Measurements from ENCODE around the gene OR2A1.
"Not testable (repeated sequence)": the region's sequence is repeated elsewhere in the genome, so short reads cannot be mapped to it uniquely, and the experiment has no call there.

OR2A1 gene, protein sequence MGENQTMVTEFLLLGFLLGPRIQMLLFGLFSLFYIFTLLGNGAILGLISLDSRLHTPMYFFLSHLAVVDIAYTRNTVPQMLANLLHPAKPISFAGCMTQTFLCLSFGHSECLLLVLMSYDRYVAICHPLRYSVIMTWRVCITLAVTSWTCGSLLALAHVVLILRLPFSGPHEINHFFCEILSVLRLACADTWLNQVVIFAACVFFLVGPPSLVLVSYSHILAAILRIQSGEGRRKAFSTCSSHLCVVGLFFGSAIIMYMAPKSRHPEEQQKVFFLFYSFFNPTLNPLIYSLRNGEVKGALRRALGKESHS

DNA sequence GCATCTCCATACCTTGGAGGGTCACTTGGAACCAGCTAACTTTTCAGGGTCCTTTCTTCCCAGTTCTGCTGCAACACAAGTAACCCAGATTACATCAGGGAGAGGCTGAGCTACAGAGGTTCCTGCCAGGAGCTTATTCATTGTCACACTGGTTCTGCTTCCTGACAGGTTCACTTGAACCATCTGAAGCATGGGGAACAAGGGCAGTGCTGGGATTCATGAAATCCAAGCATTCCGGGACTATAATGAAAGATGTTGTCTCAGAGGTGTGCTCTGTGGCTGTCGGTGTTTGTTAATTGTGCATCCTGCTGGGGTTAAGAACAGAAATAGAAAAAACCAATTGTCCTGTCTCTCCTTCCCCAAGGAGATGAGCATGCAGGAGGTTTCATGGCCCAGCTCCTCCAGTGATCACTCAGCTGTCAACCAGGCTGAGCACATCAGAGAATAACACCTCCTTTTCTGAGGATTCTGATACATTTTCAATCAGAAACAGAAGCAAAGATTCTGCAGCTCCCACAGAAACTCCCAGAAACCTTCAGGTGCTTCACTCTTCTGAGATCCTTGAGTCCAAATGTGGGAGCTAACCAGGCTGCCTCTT is at the start of gene OR2A1:
Gene OR2A1 (plus strand): TSS at position 548 of the 598 bp plus-strand sequence. CDS start 5,706 bp downstream, outside the sequence.
- H3K4me3 ChIP-seq (ENCODE audit: severe bottlenecking); H3K36me3 ChIP-seq (ENCODE audit: low read depth); H3K27me3 ChIP-seq (ENCODE audit: insufficient read depth, poor library complexity, severe bottlenecking); H3K4me1 ChIP-seq (ENCODE audit: insufficient read depth, poor library complexity, severe bottlenecking); H3K27ac ChIP-seq (ENCODE audit: poor library complexity, severe bottlenecking); ATAC-seq (ENCODE audit: low read depth); DNase-seq (ENCODE audit: low spot score); H3K9me3 ChIP-seq (ENCODE audit: severe bottlenecking): not testable (repeated sequence)

DNA sequence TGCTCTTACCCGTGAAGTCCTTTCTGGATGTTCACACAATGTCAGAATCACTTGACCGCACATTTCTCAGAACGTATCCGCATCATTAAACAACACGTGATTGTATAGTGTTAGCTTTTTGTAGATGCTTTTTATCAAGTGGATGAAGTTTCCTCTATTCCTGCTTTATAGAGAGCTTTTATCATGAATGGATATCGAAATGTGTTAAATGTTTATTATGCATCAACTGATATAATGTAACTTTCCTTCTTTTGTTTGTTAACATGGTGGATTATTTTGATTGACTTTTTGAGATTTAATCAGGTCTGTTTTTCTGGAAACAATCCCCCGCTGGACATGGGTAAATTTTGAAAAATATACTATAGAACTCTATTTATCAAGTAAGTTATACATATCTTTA is 47.5 kb upstream of the OR2A1 start, which contains the start of gene OR2A7:
Gene OR2A7 (minus strand): TSS at position 101 of the 400 bp plus-strand sequence. CDS start 5,164 bp downstream, outside the sequence.
- H3K4me3 ChIP-seq (ENCODE audit: severe bottlenecking); H3K4me1 ChIP-seq (ENCODE audit: insufficient read depth, poor library complexity, severe bottlenecking); H3K36me3 ChIP-seq (ENCODE audit: low read depth); ATAC-seq (ENCODE audit: low read depth); H3K9me3 ChIP-seq (ENCODE audit: severe bottlenecking); H3K27ac ChIP-seq (ENCODE audit: poor library complexity, severe bottlenecking); H3K27me3 ChIP-seq (ENCODE audit: insufficient read depth, poor library complexity, severe bottlenecking); DNase-seq (ENCODE audit: low spot score): not testable (repeated sequence)

DNA sequence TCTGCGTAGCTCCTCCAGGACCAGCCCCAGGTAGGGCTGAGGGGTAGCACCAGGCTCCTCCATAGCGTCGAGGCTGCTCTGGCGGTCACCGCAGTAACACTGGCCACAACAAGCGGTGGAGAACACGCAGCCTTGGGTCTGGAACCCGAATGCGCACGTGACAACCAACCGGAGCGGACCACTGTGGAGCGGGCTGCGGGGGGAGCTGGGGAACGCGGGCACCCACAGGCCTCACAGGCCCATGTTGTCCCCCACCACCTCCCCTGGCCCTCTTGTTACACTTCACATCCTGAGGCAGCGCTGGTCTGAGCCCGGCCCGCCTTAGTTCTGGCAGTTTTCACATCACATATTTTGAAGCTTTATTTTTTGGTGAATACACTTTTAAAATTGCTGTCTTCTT is 43.0 kb upstream of the OR2A1 start, which contains the start of gene CTAGE8:
Gene CTAGE8 (minus strand): TSS at position 101 of the 400 bp plus-strand sequence. CDS start 38 bp downstream, at position 63.
- not testable (repeated sequence) for H3K4me1 ChIP-seq (ENCODE audit: insufficient read depth, poor library complexity, severe bottlenecking); H3K9me3 ChIP-seq (ENCODE audit: severe bottlenecking); DNase-seq (ENCODE audit: low spot score); H3K36me3 ChIP-seq (ENCODE audit: low read depth); H3K4me3 ChIP-seq (ENCODE audit: severe bottlenecking); ATAC-seq (ENCODE audit: low read depth); H3K27ac ChIP-seq (ENCODE audit: poor library complexity, severe bottlenecking); H3K27me3 ChIP-seq (ENCODE audit: insufficient read depth, poor library complexity, severe bottlenecking)

DNA sequence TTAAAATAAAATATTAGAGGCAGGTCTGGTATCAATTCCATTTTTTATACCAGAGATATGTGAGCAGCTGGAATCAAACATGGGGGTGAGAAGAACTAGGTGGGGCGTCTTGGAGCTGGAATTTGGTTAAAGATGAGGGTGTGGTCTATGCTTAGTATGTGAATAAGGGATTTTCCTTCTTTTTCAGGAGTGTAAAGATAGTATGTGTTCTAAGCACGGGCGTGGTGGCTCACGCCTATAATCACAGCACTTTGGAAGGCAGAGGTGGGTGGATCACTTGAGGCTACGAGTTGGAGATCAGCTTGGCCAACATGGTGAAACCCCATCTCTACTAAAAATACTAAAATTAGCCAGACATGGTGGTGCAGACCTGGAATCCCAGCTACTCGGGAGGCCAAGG is 36.9 kb upstream of the OR2A1 start:
- H3K9me3 ChIP-seq (ENCODE audit: severe bottlenecking); H3K4me3 ChIP-seq (ENCODE audit: severe bottlenecking); H3K4me1 ChIP-seq (ENCODE audit: insufficient read depth, poor library complexity, severe bottlenecking); DNase-seq (ENCODE audit: low spot score); H3K27ac ChIP-seq (ENCODE audit: poor library complexity, severe bottlenecking); H3K36me3 ChIP-seq (ENCODE audit: low read depth); ATAC-seq (ENCODE audit: low read depth); H3K27me3 ChIP-seq (ENCODE audit: insufficient read depth, poor library complexity, severe bottlenecking): not testable (repeated sequence)

DNA sequence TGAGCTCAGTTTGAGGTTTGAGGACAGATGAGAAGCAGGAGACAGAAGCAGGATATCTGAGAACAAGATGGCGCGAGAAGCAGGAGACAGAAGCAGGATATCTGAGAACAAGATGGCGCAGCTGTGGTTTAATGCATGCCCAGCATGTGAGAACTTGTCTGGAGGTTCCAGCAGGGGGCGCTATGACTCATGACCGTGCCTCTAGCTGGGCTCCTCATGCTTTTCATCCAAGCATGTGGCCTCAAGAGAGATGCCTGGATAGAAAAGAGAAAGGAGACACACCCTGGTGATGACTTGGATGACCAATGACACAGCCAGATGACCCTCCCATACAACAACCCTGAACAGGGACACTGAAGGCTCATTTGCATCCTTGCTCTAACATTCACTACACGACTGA is 32.2 kb upstream of the OR2A1 start:
- DNase-seq (ENCODE audit: low spot score); H3K4me1 ChIP-seq (ENCODE audit: insufficient read depth, poor library complexity, severe bottlenecking); H3K27me3 ChIP-seq (ENCODE audit: insufficient read depth, poor library complexity, severe bottlenecking); H3K36me3 ChIP-seq (ENCODE audit: low read depth); H3K4me3 ChIP-seq (ENCODE audit: severe bottlenecking); ATAC-seq (ENCODE audit: low read depth); H3K9me3 ChIP-seq (ENCODE audit: severe bottlenecking); H3K27ac ChIP-seq (ENCODE audit: poor library complexity, severe bottlenecking): not testable (repeated sequence)

DNA sequence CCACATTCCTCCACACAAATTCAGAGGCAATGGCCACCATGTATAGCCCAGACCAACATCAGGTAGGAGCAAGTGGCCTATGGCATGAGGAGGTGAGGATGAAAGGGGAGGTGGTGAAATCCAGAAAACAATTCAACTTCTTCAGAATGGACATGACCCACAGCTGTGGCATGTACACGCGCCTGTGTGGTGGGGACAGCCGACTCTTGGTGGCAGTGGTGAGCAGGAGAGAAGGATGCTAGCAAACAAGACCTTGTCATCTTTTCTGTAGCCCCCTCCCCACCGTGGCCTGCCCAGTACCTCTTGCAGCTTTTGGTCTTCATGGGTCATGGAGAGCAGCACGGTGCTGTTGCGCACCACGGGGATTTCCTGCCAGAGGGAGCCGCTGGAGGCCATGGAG is 30.2 kb upstream of the OR2A1 start:
- not testable (repeated sequence) for H3K9me3 ChIP-seq (ENCODE audit: severe bottlenecking); H3K36me3 ChIP-seq (ENCODE audit: low read depth); H3K27me3 ChIP-seq (ENCODE audit: insufficient read depth, poor library complexity, severe bottlenecking); H3K4me1 ChIP-seq (ENCODE audit: insufficient read depth, poor library complexity, severe bottlenecking); DNase-seq (ENCODE audit: low spot score); H3K27ac ChIP-seq (ENCODE audit: poor library complexity, severe bottlenecking); ATAC-seq (ENCODE audit: low read depth); H3K4me3 ChIP-seq (ENCODE audit: severe bottlenecking)

DNA sequence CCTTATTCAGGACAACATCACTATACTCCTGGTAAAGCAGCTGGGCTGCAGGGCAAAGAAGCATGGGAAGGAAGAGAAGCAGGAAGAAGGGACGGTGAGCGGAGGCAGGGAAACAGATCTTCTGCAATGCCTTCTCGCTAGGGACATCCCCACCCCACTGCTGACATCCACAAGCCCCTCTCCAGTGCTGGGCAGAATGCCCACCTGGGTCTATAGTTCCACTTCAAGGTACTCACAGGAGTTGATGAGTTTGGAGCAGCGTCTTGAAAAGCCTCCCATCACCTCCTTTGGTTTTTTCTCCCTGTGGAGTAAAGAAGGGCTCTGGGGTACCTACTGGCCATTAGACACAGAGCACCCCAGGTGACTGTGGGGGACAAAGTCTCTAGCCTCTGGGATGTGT is 29.7 kb upstream of the OR2A1 start:
- H3K36me3 ChIP-seq (ENCODE audit: low read depth); H3K4me1 ChIP-seq (ENCODE audit: insufficient read depth, poor library complexity, severe bottlenecking); H3K9me3 ChIP-seq (ENCODE audit: severe bottlenecking); H3K27ac ChIP-seq (ENCODE audit: poor library complexity, severe bottlenecking); H3K27me3 ChIP-seq (ENCODE audit: insufficient read depth, poor library complexity, severe bottlenecking); H3K4me3 ChIP-seq (ENCODE audit: severe bottlenecking); ATAC-seq (ENCODE audit: low read depth): not testable (repeated sequence)
- peak; percentile 20 for DNase-seq (ENCODE audit: low spot score)

DNA sequence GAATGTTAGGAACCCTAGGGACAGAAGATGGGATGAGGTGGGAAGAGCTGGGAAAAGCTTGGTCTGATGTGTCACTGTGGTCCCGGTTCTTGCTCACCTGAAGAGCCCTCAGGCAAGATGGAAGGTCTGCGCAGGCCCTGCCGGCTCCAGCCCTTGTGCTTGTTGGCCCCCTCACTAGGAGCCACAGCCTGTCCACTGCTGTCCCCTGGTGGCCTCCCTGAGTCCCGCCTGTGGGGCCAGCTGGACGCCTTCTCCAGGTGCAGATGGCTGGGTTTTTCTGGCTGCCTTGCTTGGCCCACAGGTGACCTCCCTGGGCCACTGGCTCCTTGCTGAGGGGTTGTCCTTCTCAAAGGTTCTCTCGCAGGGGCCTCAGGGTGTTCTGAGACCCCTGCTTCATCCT is 28.5 kb upstream of the OR2A1 start:
- ATAC-seq (ENCODE audit: low read depth); H3K4me3 ChIP-seq (ENCODE audit: severe bottlenecking); H3K27ac ChIP-seq (ENCODE audit: poor library complexity, severe bottlenecking); H3K9me3 ChIP-seq (ENCODE audit: severe bottlenecking); H3K4me1 ChIP-seq (ENCODE audit: insufficient read depth, poor library complexity, severe bottlenecking); DNase-seq (ENCODE audit: low spot score); H3K36me3 ChIP-seq (ENCODE audit: low read depth); H3K27me3 ChIP-seq (ENCODE audit: insufficient read depth, poor library complexity, severe bottlenecking): not testable (repeated sequence)

DNA sequence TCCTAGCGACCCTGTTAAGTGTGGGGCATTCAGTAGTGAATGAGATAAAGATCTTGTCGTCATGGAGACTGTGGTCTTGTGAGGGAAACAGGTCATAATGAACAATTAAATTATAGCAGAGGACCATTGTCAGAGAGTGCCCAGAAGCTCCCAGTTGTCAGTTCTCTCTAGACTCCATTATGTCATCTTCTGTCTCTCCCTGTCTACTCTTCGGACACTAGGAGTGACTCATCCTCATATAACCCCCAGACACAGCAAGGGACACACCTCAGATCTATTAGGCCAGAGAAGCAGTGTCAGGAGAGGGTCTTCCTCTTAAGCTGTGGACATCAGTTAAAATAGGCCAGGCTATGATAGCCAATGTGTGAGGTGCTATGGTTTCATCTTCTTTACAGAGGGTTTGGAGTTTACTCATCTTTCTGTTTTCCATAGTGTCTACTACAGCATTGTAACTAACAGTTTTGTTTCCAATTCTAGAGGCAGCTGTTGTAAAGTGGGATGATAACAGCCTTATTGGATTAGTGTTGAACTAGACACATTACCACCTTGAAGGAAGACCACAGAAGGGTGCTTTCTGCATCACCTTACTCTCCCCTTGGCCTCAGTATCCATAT is 24.9 kb upstream of the OR2A1 start:
- H3K36me3 ChIP-seq (ENCODE audit: low read depth); H3K4me1 ChIP-seq (ENCODE audit: insufficient read depth, poor library complexity, severe bottlenecking); H3K9me3 ChIP-seq (ENCODE audit: severe bottlenecking); DNase-seq (ENCODE audit: low spot score); H3K4me3 ChIP-seq (ENCODE audit: severe bottlenecking); H3K27ac ChIP-seq (ENCODE audit: poor library complexity, severe bottlenecking); H3K27me3 ChIP-seq (ENCODE audit: insufficient read depth, poor library complexity, severe bottlenecking); ATAC-seq (ENCODE audit: low read depth): not testable (repeated sequence)

DNA sequence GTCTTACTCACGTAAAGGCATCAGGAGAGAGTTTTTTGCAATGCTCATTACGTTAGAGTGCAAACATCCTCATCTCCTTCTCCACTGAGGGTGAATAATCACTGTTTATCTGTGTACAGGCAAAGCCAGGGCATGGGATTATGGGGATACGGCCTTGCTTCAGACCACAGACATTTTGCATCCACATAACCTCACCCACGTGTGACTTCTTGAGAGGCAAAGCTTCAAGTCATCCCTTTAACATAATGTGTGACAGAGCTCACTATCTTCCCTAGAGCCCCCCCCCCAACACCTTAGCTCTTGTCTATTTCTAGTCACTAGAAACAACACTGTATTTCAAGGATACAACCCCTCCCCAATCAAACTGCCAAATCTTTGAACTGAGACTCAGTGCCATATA is 20.6 kb upstream of the OR2A1 start:
- not testable (repeated sequence) for H3K27ac ChIP-seq (ENCODE audit: poor library complexity, severe bottlenecking); H3K27me3 ChIP-seq (ENCODE audit: insufficient read depth, poor library complexity, severe bottlenecking); H3K9me3 ChIP-seq (ENCODE audit: severe bottlenecking); H3K36me3 ChIP-seq (ENCODE audit: low read depth); ATAC-seq (ENCODE audit: low read depth); H3K4me3 ChIP-seq (ENCODE audit: severe bottlenecking); H3K4me1 ChIP-seq (ENCODE audit: insufficient read depth, poor library complexity, severe bottlenecking); DNase-seq (ENCODE audit: low spot score)

DNA sequence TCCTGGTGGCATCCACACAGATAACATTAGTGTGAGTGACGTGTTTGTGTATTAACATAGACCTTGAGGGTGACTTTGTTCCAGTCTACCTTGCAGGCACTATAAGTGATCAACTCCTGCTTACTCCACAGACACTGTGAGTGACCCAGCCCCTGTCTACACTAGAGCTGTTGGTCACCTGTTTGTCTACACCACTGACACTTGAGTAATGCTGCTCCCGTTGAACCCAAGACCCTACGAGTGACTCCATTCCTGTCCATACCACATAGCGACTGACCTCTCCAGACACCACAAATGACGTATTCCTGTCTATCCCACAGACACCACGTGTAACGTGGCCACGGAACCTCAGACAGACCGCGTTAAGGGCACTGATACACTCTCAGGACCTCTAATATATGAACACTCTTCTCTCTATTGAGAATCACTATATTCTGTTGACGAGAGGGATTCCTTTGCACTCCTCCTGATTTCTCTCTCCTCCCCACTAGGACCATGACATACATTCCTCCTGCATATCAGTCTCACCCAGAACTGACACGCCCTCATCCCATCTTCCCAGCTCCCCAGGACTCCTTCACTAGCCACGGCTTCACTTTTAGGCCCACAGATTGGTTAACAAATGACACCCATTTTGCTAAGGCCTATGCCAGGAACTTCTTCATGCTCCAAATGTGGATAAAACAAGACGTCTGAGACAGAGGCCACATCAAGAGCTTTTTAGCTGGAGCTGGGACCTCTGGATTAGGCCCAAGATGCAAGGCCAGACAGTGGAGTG is 19.6 kb upstream of the OR2A1 start:
- not testable (repeated sequence) for H3K27ac ChIP-seq (ENCODE audit: poor library complexity, severe bottlenecking); H3K36me3 ChIP-seq (ENCODE audit: low read depth)

More for the DNA sequence above, 19.6 kb upstream of the OR2A1 start:
- not testable (repeated sequence) for H3K4me1 ChIP-seq (ENCODE audit: insufficient read depth, poor library complexity, severe bottlenecking); H3K9me3 ChIP-seq (ENCODE audit: severe bottlenecking); ATAC-seq (ENCODE audit: low read depth); H3K27me3 ChIP-seq (ENCODE audit: insufficient read depth, poor library complexity, severe bottlenecking); H3K4me3 ChIP-seq (ENCODE audit: severe bottlenecking)
- DNase-seq (ENCODE audit: low spot score), result peak; percentile 28

All from RWPE2 (cell line).